Urinary bladder (tissue), 2 donors: ENCODE measurements around the gene ZNF25. TPM values are rescaled to one million over a fixed set of nuclear protein-coding genes. Genes with fewer than 3 reads are reported as not detected.

Experiments
- polyA plus RNA-seq: library from polyadenylated mRNA; stranded (reverse); fragments of 200-250 nt; gene quantifications from one replicate; pipeline ENCODE4 v1.2.3, GENCODE V29; 2013
- small RNA-seq: library from RNA; depleted of rRNA; stranded (forward); fragments of <200 nt; gene quantifications from one replicate; pipeline ENCODE3, GENCODE V24; 2014
- total RNA-seq: library from RNA; depleted of rRNA; stranded (reverse); fragments of >200 nt; gene quantifications from one replicate; pipeline ENCODE4 v1.2.3, GENCODE V29; 2014
- donor health status: healthy.

Gene ZNF25
- total and polyA plus RNA-seq, 2 donors, result 14.3 to 29.0 TPM

Small RNA genes lying within 50 kb of the gene (small RNA-seq; reads per million reads assigned to genes)
- gene RF00019, result not detected

Other genes starting within 250 kb of the ZNF25 start
- 42.9 TPM for gene ZNF248, start 119.0 kb downstream of the ZNF25 start, total RNA-seq
- 14.0 TPM for gene ZNF248, start 119.0 kb downstream of the ZNF25 start, polyA plus RNA-seq
- gene ZNF33A, start 34.0 kb upstream of the ZNF25 start, total RNA-seq, result 58.4 TPM
- gene ZNF33A, start 34.0 kb upstream of the ZNF25 start, polyA plus RNA-seq, result 13.2 TPM
- gene ZNF37A, start 117.7 kb upstream of the ZNF25 start, total RNA-seq, result 40.1 TPM
- gene ZNF37A, start 117.7 kb upstream of the ZNF25 start, polyA plus RNA-seq, result 11.1 TPM